Neural cell (in vitro differentiated cells): Measurements from ENCODE around the gene NEK4.

Experiments used
- CTCF ChIP-seq: fragments of 450-650 bp; IDR thresholded peaks from 2 replicates; pipeline ENCODE4 v1.5.1; 2014; ENCODE audit warnings: antibody characterized with exemption, mild to moderate bottlenecking, moderate library complexity; ENCODE audit not compliant: poor library complexity, severe bottlenecking
- SMC3 ChIP-seq: fragments of 450-650 bp; conservative IDR thresholded peaks from 2 replicates; pipeline ENCODE4 v1.6.1; 2014; ENCODE audit warnings: antibody characterized with exemption, mild to moderate bottlenecking, moderate library complexity; ENCODE audit not compliant: poor library complexity

GRCh38 chr3:52787672-52788625 lies 17.2 kb upstream of the NEK4 start:
- TF ChIP-seq CTCF = no peak
- no peak for TF ChIP-seq SMC3
